Type B pancreatic cell (in vitro differentiated cells): Measurements from ENCODE around the gene ARL3. TPM values are rescaled to one million over a fixed set of nuclear protein-coding genes. Genes with fewer than 3 reads are reported as not detected.

ENCODE experiments used
- DNase-seq: peaks from one replicate; pipeline ENCODE4 v3.0.0; 2021; ENCODE audit warnings: mixed read lengths; ENCODE audit not compliant: unreplicated experiment; ENCODE audit errors: extremely low spot score
- H3K27ac Mint-ChIP-seq: 2 replicates; pipeline ENCODE4 v1.8.0; 2021; ENCODE audit warnings: mild to moderate bottlenecking, mixed read lengths
- H3K27me3 Mint-ChIP-seq: 2 replicates; pipeline ENCODE4 v1.8.0; 2021; ENCODE audit warnings: mixed read lengths
- H3K36me3 Mint-ChIP-seq: 2 replicates; pipeline ENCODE4 v1.8.0; 2021; ENCODE audit warnings: mixed read lengths
- H3K4me1 Mint-ChIP-seq: one replicate; pipeline ENCODE4 v1.8.0; 2021; ENCODE audit warnings: mixed read lengths; ENCODE audit not compliant: unreplicated experiment
- H3K4me3 Mint-ChIP-seq: 2 replicates; pipeline ENCODE4 v1.8.0; 2021; ENCODE audit warnings: mild to moderate bottlenecking, mixed read lengths
- H3K9me3 Mint-ChIP-seq: 2 replicates; pipeline ENCODE4 v1.8.0; 2021; ENCODE audit warnings: mixed read lengths
- total RNA-seq: library from RNA; stranded (reverse); gene quantifications from 2 replicates; pipeline ENCODE4 v1.2.1, GENCODE V29; 2021; ENCODE audit warnings: low replicate concordance
- TF ChIP-seq, protein P1 (sequence below): fragments of 200-600 bp; sonication (generic); conservative IDR thresholded peaks from 2 replicates; pipeline ENCODE4 v1.5.0; 2021; ENCODE audit warnings: antibody characterized with exemption, mild to moderate bottlenecking

Gene ARL3
- total RNA-seq, 1 donor from 2014 or later = 15.8 TPM

DNA sequence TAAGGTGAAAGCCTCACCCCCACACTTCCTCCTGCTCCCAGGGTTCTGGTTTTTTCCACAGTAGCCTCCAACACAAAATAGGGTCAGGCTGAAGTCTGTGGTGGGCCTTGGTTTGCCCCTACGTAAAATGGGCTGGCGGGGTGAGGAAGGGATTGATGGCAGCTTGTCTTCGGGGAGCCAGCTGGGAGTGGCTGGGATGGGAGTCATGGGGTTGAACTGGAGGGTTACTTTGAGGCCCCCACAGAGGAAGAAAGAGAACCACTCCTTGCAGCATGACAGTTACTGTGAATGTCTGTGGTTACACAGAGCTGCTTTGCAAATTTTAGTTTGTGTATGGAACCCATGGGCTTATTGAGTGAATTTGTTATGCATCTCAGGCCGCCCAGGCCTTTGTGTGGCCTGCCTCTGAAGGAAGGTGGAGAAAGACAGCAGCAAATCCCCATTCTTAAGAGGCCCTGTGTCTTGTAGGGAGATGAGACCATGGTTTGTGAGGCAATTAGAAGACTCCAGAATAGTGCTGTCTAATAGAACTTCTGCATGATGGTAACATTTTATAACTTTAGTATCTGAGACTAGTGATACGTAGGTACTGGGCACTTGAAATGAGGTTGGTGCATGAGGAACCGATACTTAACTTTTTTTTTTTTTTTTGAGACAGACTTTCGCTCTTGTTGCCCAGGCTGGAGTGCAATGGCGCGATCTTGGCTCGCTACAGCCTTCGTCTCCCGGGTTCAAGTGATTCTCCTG, 61.9 kb downstream of the ARL3 start:
- TF ChIP-seq, protein P1, sequence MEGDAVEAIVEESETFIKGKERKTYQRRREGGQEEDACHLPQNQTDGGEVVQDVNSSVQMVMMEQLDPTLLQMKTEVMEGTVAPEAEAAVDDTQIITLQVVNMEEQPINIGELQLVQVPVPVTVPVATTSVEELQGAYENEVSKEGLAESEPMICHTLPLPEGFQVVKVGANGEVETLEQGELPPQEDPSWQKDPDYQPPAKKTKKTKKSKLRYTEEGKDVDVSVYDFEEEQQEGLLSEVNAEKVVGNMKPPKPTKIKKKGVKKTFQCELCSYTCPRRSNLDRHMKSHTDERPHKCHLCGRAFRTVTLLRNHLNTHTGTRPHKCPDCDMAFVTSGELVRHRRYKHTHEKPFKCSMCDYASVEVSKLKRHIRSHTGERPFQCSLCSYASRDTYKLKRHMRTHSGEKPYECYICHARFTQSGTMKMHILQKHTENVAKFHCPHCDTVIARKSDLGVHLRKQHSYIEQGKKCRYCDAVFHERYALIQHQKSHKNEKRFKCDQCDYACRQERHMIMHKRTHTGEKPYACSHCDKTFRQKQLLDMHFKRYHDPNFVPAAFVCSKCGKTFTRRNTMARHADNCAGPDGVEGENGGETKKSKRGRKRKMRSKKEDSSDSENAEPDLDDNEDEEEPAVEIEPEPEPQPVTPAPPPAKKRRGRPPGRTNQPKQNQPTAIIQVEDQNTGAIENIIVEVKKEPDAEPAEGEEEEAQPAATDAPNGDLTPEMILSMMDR = no peak
- no peak overlapping the region for H3K4me3 Mint-ChIP-seq
- H3K36me3 Mint-ChIP-seq = peaks cover 15% of the 10 kb centered on the region
- H3K4me1 Mint-ChIP-seq = peaks cover 11% of the 10 kb centered on the region
- H3K9me3 Mint-ChIP-seq = no peaks in the 10 kb centered on the region
- no peaks in the 10 kb centered on the region for H3K27me3 Mint-ChIP-seq
- no peak overlapping the region for H3K27ac Mint-ChIP-seq
- no peak for DNase-seq

DNA sequence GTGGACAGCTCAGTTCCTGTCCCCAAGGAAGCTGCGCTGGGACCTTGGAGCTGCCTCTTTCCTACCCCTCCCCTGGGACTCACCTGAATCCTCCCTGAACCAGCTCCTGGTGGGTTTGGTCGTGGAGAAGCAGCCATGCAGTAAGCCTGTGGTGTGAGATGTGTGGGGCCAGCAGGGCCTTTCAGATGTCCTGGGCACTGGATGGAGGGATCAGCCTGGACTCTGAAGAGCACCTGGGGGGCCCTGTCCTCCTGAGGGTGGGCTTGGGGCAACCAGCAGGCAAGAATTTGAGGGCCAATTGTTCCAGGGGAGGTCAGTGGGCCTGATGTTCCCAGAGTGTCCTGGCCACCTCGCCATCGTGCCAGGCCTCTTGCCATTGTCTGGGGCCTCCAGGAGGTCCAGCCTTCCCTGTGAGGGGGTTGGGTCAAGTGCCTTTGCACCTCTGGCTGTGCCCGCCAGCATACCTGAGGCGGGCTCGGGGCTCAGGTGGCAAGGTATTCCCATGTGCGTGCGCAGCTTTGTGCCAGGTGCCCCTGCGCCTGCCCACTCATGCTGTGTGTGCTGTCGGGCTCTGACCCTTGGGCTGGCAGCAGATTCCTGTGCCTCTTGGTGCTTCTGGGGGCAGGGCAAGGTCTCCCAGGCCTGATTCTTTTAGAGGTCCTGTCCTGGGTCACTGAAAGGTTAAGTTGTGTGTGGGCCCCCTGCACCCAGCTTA, 62.6 kb downstream of the ARL3 start:
- H3K27ac Mint-ChIP-seq = no peak overlapping the region
- DNase-seq = no peak
- H3K4me1 Mint-ChIP-seq = peaks cover 15% of the 10 kb centered on the region
- peaks cover 13% of the 10 kb centered on the region for H3K36me3 Mint-ChIP-seq
- no peak overlapping the region for H3K4me3 Mint-ChIP-seq
- no peaks in the 10 kb centered on the region for H3K9me3 Mint-ChIP-seq
- TF ChIP-seq, protein P1 = no peak
- H3K27me3 Mint-ChIP-seq = no peaks in the 10 kb centered on the region

DNA sequence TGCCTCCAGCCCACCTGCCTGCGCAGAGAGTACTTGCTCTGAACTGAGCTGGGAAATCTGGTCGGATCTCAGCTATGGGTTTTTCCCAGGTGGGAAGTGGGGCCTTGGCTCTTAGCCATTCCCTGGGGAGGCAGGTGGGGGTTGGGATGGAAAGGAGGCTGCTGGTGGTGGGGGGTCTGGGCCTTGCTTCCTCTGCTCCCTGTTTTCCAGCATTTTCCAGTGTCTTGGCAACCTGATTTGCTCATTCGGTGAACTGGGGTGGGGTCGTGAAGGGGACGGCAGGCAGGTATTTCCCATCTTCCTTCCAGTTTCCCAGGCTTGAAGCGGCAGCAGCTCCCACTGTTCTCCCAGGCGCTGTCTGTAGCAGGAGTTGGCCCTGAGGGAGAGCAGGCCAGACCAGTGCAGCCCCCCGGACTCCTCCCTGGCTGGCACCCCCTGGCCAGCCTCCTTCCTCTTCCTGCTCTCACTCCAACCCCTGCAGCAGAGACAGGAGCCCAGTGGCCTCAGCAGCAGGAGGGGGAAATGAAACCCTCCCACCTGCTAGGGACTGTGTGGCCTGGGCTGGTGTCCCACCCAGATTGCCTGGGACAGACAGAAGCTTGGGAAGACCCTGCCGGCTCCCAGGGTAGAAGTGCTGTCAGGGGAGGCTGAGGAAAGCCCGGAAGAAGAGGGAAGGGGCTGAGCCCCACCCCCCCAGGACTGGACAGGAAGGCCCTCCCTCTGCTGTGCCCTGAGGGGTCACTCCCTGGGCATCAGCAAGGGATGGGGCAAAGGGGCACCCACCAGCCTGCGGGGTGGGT, 63.3 kb downstream of the ARL3 start:
- Mint-ChIP-seq H3K4me1 (peaks cover 21% of the 10 kb centered on the region), H3K36me3 (peaks cover 13% of the 10 kb centered on the region), H3K4me3 (no peak overlapping the region), H3K27ac (no peak overlapping the region), H3K9me3 (no peaks in the 10 kb centered on the region), H3K27me3 (no peaks in the 10 kb centered on the region)
- DNase-seq = no peak
- TF ChIP-seq, protein P1 = no peak

DNA sequence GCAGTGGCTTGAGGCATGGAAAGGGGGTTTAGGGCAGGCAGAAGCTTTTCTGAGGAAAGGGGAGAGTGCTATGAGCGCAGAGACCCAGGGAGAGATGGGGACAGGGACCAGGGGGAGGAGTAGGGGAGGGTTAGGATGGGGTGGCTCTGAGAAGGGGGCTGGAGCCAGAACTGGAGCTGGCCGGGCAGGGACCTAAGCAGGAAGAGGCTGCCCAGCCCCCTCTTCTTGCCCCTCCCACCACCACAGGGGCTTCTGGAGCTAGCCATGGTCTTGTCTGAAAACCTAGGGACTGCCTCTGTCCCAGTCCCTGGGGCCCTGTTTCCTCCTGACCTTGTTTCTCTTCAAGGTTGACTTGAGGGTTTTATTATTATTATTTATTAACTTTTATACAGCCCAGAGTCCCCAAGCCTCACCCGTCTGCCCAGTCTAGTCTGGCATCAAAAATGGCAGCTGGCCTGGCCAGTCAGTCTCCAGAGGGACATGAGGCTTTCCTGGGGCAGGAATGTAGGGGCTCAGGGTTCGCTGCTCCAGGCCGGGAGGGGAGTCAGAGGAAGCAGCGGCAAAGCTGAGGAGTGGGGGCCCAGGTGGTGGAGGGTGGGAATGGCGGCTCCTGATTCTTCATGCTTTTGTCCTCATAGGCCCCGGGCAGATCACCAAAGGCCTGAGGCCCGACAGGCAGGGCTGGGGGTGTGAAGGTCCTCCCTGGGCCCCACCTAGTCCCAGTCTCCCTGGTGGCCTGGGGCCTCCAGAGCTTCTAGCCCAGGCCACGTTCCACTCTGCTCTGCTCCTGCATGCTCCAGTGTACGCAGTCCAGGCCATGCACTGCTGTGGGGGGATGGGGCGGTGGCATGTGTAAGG, 64.2 kb downstream of the ARL3 start:
- Mint-ChIP-seq H3K9me3 (no peaks in the 10 kb centered on the region), H3K4me1 (peaks cover 21% of the 10 kb centered on the region), H3K27ac (no peak overlapping the region), H3K4me3 (no peak overlapping the region), H3K36me3 (peaks cover 8% of the 10 kb centered on the region), H3K27me3 (no peaks in the 10 kb centered on the region)
- no peak for DNase-seq
- TF ChIP-seq, protein P1 = no peak
